Measurements from ENCODE around the gene RPL10A.
A peak's percentile ranks its signal among the peaks of the same experiment; 100 is the strongest.
"Not testable (repeated sequence)": the region's sequence is repeated elsewhere in the genome, so short reads cannot be mapped to it uniquely, and the experiment has no call there.

RPL10A gene

DNA sequence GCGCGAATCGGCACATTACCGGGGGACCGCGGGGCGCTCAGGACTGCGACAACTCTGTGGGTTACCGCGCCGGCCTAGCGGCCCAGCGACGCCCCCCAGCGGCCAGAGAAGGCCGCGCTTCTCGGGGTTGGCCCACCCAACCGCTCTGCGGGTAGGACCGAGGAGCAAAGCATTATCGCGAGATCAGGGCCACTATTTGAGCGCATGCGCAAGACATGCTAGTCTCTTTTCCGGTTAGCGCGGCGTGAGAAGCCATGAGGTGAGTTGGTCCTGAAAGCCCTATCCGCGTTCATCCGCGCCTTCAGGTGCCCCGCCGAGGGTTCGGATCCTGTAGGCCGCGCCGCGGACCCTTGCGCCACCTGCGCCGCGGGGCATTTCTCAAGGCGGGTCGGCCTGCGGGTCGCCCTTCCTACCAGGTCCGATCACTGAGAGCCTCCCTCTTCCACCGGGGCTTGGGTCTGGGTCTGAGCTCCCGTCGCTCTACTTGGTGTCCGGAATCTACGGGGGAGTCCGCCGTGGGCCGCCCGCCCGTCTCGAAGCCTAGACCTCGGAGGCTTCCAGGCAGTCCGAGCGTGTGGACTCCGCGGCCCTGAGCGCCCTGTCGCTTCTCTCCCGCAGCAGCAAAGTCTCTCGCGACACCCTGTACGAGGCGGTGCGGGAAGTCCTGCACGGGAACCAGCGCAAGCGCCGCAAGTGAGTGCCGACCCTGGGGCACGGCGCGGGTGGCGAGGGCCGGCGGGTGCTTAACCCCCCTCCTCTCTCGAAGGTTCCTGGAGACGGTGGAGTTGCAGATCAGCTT, at the start of gene RPL10A:
TSS of gene RPL10A (plus strand) at position 221 of the 799 bp plus-strand sequence. CDS start at position 255, 34 bp downstream.
- peak; percentile 91 for DNase-seq

DNA sequence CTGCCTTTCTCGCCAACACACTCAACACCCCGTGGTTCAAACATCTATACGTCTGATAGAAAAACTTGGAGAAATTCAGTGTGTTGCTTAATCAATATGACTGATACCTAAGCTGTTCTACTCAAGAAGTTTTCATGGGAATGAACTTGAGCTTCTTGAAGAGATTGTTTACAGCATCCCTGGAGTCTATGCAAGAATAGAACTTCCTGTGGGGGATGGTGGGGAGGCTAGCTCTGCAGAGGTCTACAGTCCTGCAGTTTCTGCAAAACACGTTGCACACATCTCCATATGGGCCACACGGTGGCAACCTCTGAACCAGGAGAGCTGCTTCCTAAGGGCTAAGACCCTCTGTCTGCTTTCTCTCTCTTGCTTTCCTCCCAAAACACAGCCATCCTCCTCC, 48.8 kb upstream of the RPL10A start:
- DNase-seq: no peak

DNA sequence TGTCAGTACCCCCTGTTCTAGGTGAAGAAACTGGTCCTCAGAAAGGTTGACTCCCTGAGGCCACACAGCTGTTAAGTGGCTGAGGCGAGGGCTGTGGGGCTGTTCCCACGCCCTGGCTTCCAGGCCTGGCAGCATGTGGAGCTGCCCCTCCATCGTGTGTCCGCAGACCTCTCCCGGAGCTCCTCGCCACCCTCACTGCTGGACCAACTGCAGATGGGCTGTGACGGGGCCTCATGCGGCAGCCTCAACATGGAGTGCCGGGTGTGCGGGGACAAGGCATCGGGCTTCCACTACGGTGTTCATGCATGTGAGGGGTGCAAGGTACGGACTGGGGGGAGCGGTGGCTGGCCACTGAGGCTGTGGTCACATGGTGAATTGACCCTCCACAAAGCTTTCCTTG, 48.2 kb upstream of the RPL10A start:
- DNase-seq: no peak

DNA sequence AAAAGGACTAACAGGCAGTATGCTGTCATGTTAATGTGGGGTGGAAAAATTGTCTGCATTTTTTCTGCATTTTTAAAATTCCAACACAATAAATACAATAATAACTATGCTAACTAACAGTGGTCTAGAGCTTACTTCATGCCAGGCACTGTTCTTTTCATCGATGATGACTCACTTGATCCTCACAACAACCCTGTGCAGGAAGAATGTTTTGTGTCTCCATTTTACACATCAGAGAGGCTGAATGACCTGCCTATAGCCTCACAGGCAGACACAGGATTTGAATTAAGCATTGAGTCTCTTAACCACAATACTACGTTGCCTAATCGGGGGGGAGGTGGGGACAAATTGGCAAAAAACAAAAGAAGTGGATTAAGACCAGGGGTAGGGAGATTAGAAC, 42.9 kb upstream of the RPL10A start:
- no peak for DNase-seq

DNA sequence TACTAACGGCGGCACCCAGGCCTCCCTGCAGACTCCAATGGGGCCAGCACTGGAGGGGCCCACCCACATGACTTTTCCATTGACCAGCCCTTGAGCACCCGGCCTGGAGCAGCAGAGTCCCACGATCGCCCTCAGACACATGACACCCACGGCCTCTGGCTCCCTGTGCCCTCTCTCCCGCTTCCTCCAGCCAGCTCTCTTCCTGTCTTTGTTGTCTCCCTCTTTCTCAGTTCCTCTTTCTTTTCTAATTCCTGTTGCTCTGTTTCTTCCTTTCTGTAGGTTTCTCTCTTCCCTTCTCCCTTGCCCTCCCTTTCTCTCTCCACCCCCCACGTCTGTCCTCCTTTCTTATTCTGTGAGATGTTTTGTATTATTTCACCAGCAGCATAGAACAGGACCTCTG, 42.1 kb upstream of the RPL10A start:
- no peak for DNase-seq

DNA sequence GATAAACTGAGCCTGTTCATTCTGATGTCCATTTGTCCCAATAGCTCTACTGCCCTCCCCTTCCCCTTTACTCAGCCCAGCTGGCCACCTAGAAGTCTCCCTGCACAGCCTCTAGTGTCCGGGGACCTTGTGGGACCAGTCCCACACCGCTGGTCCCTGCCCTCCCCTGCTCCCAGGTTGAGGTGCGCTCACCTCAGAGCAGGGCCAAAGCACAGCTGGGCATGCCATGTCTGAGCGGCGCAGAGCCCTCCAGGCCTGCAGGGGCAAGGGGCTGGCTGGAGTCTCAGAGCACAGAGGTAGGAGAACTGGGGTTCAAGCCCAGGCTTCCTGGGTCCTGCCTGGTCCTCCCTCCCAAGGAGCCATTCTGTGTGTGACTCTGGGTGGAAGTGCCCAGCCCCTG, 40.8 kb upstream of the RPL10A start:
- DNase-seq: no peak

DNA sequence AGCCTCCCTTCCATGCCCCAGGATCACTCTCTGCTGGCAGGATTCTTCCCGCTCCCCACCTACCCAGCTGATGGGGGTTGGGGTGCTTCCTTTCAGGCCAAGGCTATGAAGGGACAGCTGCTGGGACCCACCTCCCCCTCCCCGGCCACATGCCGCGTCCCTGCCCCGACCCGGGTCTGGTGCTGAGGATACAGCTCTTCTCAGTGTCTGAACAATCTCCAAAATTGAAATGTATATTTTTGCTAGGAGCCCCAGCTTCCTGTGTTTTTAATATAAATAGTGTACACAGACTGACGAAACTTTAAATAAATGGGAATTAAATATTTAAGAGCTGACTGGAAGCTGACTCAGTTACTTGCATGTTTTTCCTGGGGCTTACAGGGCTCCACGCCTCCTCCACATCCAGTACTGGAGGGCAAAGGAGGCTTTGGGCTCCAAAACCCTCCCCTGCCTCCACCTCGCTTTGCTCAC, 40.3 kb upstream of the RPL10A start:
- DNase-seq: no peak

DNA sequence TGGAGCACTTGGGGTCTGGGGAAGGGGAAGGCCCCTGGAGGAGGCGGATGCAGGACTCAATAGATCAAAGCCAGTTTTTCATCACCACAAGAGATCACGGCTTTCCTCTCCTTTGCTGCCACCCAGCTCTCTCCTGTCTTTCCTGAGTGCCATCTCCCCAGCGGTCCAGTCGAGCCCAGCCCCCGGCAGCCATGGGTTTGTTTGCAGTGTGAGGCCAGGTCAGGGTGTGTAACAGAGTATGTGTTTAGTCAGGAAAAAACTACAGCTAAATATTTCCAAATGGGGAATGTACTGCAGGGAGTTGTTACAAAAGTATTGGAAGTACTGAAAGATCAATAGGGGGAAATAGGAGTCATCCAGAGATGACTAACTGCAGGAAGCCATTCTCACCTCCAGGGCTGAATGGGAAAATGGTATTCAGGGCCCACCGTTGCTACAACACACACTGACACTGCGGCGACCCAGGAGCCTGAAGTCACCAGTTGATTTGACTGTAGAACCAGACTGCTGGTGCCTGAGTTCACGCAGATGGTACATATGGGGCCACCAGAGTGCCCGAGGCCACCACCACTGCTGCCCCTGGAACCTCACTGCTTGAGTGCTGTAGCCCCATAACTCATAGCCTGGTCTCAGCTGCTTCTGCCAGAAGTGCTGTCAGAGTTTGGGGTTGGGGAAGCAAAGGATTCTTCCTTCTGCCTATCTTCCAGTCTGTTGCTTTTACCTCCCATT, 39.6 kb upstream of the RPL10A start:
- no peak for DNase-seq

DNA sequence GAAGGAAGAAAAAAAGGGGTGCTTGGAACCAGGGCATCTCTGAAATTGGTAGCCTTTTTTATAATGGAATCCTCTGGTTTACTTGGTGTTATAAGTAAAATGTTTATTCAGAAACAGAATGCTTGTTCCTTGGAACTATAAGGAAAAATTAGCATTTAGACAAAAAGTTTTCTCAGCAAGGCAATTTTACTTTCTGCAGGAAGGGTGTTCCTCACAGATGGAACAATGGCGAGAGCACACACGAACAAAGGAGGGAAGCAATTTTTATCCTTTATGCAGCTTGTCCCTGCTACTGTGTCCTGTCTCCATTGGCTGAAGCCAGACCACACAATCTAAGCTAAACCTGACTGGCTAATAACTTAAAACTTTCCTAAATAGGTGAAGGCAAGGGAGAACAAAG, 38.7 kb upstream of the RPL10A start:
- DNase-seq: no peak

DNA sequence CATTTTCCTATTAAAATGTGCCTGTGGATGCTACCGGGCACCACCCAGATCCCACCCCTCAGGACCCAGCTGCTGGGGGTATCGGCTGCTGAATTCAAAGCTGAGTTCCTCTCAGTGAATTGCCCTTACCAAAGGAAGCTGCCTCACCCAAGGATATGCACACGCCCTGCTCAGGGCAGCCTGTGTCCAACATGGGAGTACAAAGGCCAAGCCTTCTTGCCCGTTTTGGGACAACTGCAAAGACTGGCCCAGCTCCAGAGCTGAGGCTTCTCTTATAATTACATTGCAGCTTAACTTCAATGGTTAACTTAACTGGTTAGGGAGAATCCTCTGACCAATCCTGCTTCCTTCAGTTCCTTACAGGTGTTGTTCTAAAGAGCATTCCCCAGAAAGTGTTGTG, 35.9 kb upstream of the RPL10A start:
- DNase-seq: no peak

DNA sequence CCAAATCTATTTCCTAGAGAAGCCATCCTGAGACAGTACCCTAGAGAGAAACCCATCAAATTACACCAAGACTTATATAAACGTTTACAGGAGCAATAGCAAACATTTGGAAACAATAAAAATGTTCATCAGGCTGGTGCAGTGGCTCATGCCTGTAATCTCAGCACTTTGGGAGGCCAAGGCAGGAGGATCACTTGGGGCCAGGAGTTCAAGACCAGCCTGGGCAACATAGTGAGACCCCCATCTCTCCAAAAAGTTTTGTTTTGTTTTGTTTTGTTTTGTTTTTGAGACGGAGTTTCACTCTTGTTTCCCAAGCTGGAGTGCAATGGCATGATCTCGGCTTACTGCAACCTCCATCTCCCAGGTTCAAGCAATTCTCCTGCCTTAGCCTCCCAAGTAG, 35.5 kb upstream of the RPL10A start:
- DNase-seq: not testable (repeated sequence)

DNA sequence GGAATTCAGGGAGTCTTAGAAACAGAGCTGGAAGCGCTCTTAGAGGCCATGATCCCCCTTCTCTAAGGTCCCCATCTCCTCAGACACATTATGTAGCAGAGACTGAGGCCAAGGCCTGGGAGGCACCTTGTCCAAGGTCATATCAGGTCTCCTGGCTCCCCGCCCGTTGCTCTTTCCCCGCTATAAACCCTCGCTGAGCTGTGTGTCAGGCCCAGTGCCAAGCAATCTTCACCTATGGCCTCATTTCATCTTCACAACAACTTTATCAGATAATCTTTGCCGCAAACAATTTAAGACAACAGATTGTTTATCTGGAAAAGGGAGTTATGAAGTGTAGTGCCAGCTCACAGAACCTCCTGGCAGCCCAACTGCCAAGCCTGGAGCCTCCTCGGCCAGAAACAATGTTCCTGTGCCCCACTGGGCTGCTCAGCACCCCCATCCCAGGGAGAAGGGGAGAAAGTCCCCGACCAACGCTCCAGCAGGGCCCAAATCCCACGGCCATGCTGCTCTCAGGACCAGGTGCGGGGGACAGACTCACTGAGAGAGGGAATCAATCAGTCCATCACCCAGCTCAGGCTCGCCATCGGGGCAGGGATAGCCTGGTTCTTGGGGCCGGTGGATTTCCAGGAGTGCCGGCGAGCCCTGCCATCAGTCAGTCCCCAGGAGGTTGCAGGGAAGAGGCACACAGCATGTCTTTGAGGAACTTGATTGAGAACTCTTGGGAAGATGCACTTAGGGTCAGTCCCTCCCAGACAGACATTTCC, 32.9 kb upstream of the RPL10A start:
- no peak for DNase-seq

DNA sequence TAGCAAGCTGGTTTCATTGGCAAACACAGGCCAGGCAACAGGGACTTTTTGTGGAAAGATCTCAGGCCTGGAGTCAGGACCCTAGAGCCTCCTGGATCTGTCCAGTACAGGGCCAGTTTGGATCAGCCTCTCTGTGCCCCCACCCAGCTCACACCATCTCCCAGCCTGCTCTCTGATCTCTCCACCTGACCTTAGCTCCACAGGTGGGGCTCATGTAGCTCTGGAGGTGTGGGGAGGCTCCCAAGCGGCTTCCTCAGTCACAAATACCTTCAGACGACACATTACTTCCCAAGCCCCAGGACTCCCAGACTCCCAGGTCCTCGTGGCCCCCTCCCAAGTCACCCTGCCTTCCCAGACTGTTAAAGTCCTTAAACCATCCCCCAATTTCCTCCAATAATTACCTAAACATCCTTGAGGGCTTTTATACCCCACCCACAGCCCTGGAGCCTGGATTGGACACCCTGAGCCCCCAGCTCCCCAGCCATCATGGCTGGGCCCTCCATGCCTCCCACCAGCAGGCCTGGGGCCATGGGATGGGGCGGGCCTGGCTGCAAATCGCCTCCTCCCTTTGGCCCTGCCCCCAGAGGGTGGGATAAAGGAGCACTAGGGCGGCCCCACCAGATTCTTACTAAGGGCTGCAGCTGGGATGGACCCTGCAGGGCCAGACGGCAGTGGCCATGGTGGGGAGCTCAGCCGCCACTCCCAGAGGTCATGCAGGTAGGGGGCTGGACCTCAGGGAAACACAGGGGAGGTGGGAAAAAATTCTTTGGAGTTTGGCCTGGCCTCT, 31.9 kb upstream of the RPL10A start:
- no peak for DNase-seq

DNA sequence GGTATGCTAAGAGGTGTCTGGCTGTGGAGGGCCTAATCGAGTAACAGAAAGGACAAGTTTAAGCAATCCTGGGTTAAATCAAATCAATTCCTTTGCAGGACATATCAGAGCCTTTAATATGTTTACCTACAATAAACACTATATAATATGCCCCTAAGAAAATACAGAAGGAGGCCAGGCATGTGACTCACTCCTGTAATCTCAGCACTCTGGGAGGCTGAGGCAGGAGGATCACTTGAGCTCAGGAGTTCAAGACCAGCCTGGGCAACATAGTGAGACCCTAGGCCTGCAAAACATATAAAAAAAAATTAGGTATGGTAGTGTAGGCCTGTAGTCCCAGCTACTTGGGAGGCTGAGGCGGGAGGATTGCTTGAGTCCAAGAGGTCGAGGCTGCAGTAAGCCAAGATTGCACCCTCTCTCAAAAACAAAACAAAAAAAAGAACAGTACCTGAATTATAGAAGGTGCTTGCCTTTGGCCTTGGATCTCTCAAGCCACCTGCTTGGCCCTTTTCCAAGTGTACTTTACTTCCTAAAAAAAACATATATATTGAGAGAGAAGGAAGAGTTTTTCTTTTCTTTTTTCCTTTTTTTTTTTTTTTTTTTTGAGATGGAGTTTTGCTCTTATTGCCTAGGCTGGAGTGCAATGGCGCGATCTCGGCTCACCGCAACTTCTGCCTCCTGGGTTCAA, 29.7 kb upstream of the RPL10A start:
- DNase-seq: not testable (repeated sequence)

DNA sequence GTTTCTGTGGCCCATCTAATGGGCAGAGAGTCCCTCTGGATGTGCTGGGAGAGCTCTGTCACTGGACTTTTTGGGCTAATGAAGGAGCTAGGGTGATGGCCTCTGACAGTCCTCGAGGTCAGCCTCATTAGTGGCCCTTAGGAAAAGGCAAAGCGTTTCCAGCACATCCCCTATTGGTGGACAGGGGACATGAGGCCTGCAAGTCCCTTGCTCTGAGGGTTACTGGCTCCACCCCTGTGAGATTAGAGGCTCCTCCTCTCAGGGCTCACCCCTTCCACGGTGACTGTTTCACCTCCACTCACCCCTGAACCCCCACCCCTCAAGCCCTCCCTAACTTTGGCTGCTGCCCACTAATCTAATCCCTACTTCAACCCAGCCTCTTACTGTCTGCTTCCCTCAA, 28.9 kb upstream of the RPL10A start:
- DNase-seq: no peak

DNA sequence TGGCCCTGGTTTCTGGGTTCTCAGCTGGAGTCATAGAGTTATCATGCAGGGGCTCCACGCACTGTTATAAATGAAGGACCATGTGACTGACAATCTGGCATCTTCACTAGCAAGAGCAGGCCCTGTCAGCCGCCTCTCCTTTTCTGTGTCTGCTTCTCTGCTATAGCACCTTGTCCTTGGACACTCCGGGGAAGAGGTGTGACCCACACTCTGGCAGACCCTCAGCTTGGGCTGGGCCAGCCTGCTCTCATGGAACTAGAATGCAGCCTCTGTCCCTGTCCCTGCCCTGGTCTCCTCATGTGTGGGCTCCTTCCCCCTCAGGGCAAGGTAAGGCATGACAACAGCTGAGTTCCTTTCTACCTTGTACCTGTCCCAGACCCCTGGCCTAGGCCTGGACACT, 27.0 kb upstream of the RPL10A start:
- no peak for DNase-seq

DNA sequence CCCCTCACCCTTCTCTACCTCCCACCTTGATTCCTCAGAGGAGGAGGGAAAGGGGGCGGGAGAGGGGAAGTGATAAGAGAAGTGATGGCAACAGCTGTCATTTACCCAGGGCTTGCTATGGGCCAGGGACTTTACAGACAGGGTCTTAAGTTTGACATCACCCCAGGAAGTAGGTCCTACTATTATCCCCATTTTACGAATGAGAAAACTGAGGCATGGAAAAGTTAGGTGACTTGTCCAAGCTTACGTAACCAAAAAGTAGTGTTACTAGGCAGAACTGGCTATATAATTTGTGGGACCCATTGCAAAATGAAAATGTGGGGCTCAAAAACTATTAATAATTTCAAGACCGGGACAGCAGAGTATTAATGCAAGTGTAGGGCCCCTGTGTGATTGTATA, 26.6 kb upstream of the RPL10A start:
- no peak for DNase-seq

DNA sequence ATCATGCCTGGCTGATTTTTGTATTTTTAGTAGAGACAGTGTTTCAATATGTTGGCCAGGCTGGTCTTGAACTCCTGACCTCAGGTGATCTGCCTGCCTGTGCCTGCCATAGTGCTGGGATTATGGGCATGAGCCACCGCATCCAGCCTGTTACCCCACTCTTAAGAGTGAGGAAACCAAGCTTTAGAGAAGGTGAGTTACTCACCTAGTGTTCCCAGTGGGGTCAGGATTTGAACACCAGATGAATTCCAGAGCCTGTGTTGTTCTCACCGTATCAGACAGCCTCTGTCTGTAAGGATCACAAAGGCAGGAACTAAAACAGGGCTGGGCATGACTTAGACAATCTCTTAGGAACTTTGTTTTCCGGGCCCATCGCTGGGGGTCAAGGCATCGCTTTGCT, 25.5 kb upstream of the RPL10A start:
- no peak for DNase-seq

DNA sequence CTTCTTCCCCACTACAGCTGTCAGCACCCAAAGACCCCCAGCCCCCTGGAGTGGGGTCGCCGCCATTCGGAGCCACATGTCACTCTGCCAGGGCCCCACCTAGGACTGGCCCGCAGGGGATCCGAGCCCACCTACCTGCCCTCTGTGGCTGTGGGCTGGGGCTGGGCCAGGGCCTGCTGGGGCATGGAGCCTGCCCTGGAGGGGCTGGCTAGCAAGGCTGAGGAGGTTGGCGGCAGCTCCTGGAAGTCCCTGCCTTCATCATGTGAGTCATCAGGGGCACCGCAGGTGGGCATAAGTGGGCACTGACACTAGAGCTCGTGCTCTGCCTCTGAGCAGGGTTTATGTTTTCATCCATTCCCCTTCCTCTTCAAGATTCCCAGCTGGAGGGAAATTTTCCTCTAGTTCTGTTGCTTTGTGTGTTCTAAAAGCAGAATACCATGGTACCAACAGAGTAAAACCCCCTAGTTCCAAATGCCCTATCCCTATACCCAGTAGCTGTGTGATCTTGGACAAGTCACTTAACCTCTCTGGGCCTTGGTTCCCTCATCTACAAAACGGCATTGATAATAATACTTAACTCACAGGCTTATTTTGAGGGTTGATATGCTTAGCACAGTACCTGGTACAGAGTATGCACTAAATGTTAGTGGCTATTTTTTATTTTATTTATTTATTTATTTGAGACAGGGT, 24.7 kb upstream of the RPL10A start:
- DNase-seq: no peak

DNA sequence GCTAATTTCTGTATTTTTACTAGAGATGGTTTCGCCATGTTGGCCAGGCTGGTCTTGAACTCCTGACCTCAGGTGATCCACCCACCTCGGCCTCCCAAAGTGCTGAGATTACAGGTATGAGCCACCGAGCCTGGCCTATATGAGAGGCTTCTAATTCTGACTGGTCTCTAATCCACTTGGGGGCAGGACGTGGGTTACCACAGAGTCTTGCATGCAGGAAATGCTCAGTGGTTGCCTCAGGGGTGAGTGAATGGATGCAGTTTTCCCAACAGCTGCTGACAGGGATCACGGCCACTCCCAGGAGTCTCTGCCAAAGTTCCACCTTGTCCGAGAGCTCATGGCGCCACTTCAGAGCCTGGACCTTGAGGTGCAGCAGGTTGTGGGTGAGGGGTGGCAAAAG, 22.5 kb upstream of the RPL10A start:
- no peak for DNase-seq

DNA sequence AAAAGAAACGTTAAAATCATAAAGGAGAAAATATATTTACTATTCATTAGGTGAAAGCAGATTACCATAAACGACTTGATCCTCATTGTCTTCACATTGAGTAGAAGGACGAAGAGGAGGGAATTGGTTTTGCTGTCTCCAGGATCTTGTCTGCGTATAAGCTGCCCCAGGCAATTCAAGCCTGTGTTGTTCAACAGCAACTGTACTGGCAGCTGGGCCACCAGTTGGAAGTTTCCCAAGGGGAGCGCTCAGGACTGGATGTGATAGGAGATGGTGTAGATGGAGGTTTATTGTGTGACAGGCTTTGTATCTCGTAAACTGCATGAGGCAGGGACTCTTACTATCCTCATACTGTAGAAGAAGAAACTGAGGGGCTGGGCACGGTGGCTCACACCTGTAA, 20.0 kb upstream of the RPL10A start:
- no peak for DNase-seq
